Measurements from ENCODE around the gene CTNNB1. TPM values are rescaled to one million over a fixed set of nuclear protein-coding genes. Genes with fewer than 3 reads are reported as not detected.

Gene CTNNB1
- total and polyA plus RNA-seq, 12 donors, result 52.3 to 970 (median 391) TPM

DNA sequence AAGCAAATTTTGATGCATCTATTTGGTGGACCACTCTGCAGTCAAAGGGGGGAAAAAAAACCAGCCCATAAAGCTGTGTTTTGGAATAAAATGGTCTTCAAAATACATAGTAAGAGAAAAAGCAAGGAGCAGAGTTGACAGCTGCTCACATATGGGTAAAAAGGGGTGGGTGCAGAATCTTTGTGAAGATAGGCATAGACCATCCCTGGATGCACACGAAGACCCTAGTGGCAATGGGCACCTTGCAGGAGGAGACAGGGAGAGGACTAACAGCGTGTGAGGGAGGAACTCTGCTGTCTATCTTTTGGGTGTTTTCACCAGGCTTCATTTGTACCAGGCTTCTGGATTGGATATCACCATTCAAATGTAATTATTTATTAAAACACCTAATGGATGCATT, 43.9 kb downstream of the CTNNB1 start:
- no peak for DNase-seq
- no peak for TF ChIP-seq POLR2A (IDR thresholded peaks at IDR 0.05)
- TF ChIP-seq, protein P1, sequence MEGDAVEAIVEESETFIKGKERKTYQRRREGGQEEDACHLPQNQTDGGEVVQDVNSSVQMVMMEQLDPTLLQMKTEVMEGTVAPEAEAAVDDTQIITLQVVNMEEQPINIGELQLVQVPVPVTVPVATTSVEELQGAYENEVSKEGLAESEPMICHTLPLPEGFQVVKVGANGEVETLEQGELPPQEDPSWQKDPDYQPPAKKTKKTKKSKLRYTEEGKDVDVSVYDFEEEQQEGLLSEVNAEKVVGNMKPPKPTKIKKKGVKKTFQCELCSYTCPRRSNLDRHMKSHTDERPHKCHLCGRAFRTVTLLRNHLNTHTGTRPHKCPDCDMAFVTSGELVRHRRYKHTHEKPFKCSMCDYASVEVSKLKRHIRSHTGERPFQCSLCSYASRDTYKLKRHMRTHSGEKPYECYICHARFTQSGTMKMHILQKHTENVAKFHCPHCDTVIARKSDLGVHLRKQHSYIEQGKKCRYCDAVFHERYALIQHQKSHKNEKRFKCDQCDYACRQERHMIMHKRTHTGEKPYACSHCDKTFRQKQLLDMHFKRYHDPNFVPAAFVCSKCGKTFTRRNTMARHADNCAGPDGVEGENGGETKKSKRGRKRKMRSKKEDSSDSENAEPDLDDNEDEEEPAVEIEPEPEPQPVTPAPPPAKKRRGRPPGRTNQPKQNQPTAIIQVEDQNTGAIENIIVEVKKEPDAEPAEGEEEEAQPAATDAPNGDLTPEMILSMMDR (IDR thresholded peaks at IDR 0.05), result no peak
- WGBS, 4 donors, result 70 to 99% (median 85%) methylated on average over 2 of the region's 2 CpGs
- Histone ChIP-seq H3K4me1 (replicated peaks in 1 of 2) (no peaks in the 10 kb centered on the region), H3K9me3 (replicated peaks in 1 of 3) (no peaks in the 10 kb centered on the region), H3K36me3 (replicated peaks in 1 of 2) (peaks cover 0 to 45% of the 10 kb centered on the region in 2 donors), H3K27ac (no peak overlapping the region), H3K4me3 (no peak overlapping the region), H3K27me3 (no peaks in the 10 kb centered on the region)
- intact Hi-C loops (cut with DNase I), result no loop called here

- no peaks in the 10 kb centered on the region for H3K9me3 ChIP-seq (replicated peaks in 1 of 3)
- H3K4me1 ChIP-seq (replicated peaks in 1 of 2), result no peaks in the 10 kb centered on the region
- 62 to 86% (median 78%) methylated on average over 6 of the region's 6 CpGs for WGBS, 4 donors
- no peak overlapping the region for H3K4me3 ChIP-seq
- intact Hi-C loops (cut with DNase I), result no loop called here
- H3K27ac ChIP-seq, result no peak overlapping the region
- TF ChIP-seq, protein P1 (IDR thresholded peaks at IDR 0.05), result no peak
- TF ChIP-seq POLR2A (IDR thresholded peaks at IDR 0.05), result no peak
- H3K36me3 ChIP-seq (replicated peaks in 1 of 2), result peaks cover 0 to 29% of the 10 kb centered on the region in 2 donors
- no peaks in the 10 kb centered on the region for H3K27me3 ChIP-seq
- peak in 2 of 7 donors; percentile 25 to 29 for DNase-seq
These were observed 45.5 kb downstream of the CTNNB1 start for GRCh38 chr3:41244620-41245336.

- TF ChIP-seq, protein P1 (IDR thresholded peaks at IDR 0.05), result no peak
- no peak for TF ChIP-seq POLR2A (IDR thresholded peaks at IDR 0.05)
- intact Hi-C loops (cut with DNase I), result no loop called here
- 84 to 89% (median 87%) methylated on average over 12 of the region's 12 CpGs for WGBS, 4 donors
These were observed 48.0 kb downstream of the CTNNB1 start for GRCh38 chr3:41247055-41248004.

DNA sequence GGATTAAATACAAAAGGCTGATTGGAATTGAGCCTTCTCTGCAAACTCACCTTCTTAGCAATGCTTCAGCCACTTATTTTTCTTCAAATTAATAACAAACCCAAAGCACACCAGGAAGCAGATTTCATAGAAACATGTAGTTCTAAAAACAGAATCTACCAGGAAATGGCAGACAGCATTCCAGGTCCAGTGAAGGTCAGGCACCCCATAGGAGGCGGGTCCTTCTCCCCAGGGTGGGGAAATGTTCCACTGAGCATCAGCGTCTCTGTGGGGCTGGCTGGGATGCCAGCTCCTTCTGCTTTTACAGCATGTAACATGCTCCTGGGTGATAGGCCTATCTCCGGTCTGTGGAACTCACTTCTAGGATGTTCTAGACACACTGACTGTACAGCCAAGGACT, 49.2 kb downstream of the CTNNB1 start:
- H3K36me3 ChIP-seq (replicated peaks in 1 of 2), result peaks cover 0 to 10% of the 10 kb centered on the region in 2 donors
- H3K27me3 ChIP-seq, result no peaks in the 10 kb centered on the region
- H3K27ac ChIP-seq, result no peak overlapping the region
- no peak overlapping the region for H3K4me3 ChIP-seq
- TF ChIP-seq, protein P1 (IDR thresholded peaks at IDR 0.05), result no peak
- no peak for TF ChIP-seq POLR2A (IDR thresholded peaks at IDR 0.05)
- H3K4me1 ChIP-seq (replicated peaks in 1 of 2), result no peaks in the 10 kb centered on the region
- H3K9me3 ChIP-seq (replicated peaks in 1 of 3), result no peaks in the 10 kb centered on the region
- DNase-seq, result no peak
- WGBS, 4 donors, result 58 to 75% (median 72%) methylated on average over 2 to 3 of the region's 3 CpGs
- intact Hi-C loops (cut with DNase I), result no loop called here

More at GRCh38 chr3:41247055-41248004, 48.0 kb downstream of the CTNNB1 start:
- H3K36me3 ChIP-seq (replicated peaks in 1 of 2), result peaks cover 0 to 10% of the 10 kb centered on the region in 2 donors
- H3K27ac ChIP-seq, result no peak overlapping the region
- no peaks in the 10 kb centered on the region for H3K9me3 ChIP-seq (replicated peaks in 1 of 3)
- no peaks in the 10 kb centered on the region for H3K27me3 ChIP-seq
- H3K4me1 ChIP-seq (replicated peaks in 1 of 2), result no peaks in the 10 kb centered on the region
- no peak for DNase-seq
- no peak overlapping the region for H3K4me3 ChIP-seq

All from adrenal gland (tissue), 12 donors.